PFSK-1 (cell line): ENCODE data around the gene LRRC4.

Source experiments
- FOXP2 ChIP-seq: optimal IDR thresholded peaks from 2 replicates; pipeline ENCODE3; 2011; ENCODE audit warnings: borderline replicate concordance, control low read depth, inconsistent platforms; ENCODE audit not compliant: insufficient read depth; ENCODE audit errors: extremely low read length, extremely low read depth
- POLR2AphosphoS5 ChIP-seq: IDR thresholded peaks from 2 replicates; pipeline ENCODE4 v1.6.1; 2012; ENCODE audit warnings: low read depth, mild to moderate bottlenecking, control low read depth, low read length, moderate library complexity
- SIN3A ChIP-seq: IDR thresholded peaks from 2 replicates; pipeline ENCODE4 v1.6.1; 2012; ENCODE audit warnings: mild to moderate bottlenecking, low read length, moderate library complexity, borderline replicate concordance; ENCODE audit not compliant: insufficient read depth
- TAF1 ChIP-seq: IDR thresholded peaks from 2 replicates; pipeline ENCODE4 v1.6.1; 2012; ENCODE audit warnings: low read length, control low read depth, borderline replicate concordance; ENCODE audit not compliant: insufficient read depth
- TF ChIP-seq, protein P1 (sequence below), 2 experiments: IDR thresholded peaks; 2 replicates each; pipeline versions ENCODE4 v1.6.1 to v1.8.0; 2011 to 2012; ENCODE audit warnings: low read depth in 2 of 2, low read length in 2 of 2, control low read depth in 1 of 2, inconsistent platforms in 1 of 2, mild to moderate bottlenecking in 1 of 2, moderate library complexity in 1 of 2; ENCODE audit not compliant: insufficient read depth in 1 of 2

DNA sequence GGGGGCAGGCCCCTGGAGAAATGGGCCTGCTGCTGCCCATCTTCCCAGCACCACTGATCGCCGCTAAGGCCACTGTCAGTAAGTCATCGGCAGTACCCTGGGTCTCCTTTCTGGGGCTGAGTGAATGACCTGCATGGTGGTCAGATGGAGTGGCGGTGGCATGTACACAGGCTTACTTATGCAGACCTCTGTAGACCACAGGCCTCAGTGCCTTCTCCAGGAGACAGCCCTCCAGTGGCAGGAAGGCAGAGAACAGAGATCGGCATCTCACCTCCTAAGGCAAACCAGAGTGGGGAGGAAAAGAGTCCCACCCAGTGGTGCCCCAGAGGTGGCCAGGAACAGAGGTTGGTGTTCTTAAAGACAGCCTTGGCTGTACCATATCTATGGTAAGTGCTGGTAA is 22.8 kb upstream of the LRRC4 start:
- TF ChIP-seq, protein P1, sequence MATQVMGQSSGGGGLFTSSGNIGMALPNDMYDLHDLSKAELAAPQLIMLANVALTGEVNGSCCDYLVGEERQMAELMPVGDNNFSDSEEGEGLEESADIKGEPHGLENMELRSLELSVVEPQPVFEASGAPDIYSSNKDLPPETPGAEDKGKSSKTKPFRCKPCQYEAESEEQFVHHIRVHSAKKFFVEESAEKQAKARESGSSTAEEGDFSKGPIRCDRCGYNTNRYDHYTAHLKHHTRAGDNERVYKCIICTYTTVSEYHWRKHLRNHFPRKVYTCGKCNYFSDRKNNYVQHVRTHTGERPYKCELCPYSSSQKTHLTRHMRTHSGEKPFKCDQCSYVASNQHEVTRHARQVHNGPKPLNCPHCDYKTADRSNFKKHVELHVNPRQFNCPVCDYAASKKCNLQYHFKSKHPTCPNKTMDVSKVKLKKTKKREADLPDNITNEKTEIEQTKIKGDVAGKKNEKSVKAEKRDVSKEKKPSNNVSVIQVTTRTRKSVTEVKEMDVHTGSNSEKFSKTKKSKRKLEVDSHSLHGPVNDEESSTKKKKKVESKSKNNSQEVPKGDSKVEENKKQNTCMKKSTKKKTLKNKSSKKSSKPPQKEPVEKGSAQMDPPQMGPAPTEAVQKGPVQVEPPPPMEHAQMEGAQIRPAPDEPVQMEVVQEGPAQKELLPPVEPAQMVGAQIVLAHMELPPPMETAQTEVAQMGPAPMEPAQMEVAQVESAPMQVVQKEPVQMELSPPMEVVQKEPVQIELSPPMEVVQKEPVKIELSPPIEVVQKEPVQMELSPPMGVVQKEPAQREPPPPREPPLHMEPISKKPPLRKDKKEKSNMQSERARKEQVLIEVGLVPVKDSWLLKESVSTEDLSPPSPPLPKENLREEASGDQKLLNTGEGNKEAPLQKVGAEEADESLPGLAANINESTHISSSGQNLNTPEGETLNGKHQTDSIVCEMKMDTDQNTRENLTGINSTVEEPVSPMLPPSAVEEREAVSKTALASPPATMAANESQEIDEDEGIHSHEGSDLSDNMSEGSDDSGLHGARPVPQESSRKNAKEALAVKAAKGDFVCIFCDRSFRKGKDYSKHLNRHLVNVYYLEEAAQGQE (IDR thresholded peaks at IDR 0.05; ENCODE audit: insufficient read depth in 1 of 2, low read depth in 2 of 2, low read length in 2 of 2), result no peak
- TF ChIP-seq SIN3A, result no peak
- TF ChIP-seq POLR2AphosphoS5, result no peak
- TF ChIP-seq TAF1, result no peak
- TF ChIP-seq FOXP2, result no peak
